ENCODE results near the gene ARV1.

DNA sequence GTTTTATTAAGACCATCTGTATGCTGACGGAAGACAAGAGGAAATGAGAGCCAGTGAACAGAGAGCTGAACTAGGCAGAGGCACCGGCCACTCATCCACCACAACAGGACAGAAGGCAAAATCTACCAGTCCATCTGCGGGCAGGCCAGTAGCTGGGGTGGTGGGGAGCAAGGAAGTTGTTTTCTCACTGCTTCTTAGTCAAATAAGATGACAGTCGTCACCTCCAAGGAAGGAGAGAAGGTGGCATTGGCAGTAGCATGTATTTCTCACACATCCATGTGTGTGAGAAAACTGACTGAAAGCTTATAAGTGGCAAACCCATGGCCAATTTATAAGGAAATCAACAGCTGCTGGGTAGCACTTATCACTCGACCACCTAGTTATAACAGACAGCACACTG, 8.5 kb upstream of the ARV1 start:
- TF ChIP-seq POLR2AphosphoS5 (IDR thresholded peaks at IDR 0.05) (no peak), POLR2A (IDR thresholded peaks at IDR 0.05) (no peak)
